GM21717 (cell line): ENCODE measurements around the gene SF3A1.
"Not testable (repeated sequence)": the region's sequence is repeated elsewhere in the genome, so short reads cannot be mapped to it uniquely, and the experiment has no call there.

Experiments used
- ATAC-seq: cut with Tn5 transposase; IDR thresholded peaks from one replicate; pipeline ENCODE4 v1.9.1; 2021; ENCODE audit warnings: mild to moderate bottlenecking, moderate library complexity; ENCODE audit not compliant: unreplicated experiment

Gene SF3A1

GRCh38 chr22:30356449-30357235, at the start of gene SF3A1, which contains the start of gene CCDC157:
TSS of gene SF3A1 (minus strand) at chr22:30356894. CDS start at chr22:30356792, 102 bp downstream.
TSS of gene CCDC157 (plus strand) at chr22:30357007. CDS start at chr22:30366001, 8,994 bp downstream.
- peak; percentile 81 for ATAC-seq

- ATAC-seq, result no peak
Observed at GRCh38 chr22:30406400-30406799, 49.7 kb upstream of the SF3A1 start.

- no peak for ATAC-seq
Observed at GRCh38 chr22:30405731-30406130, 49.0 kb upstream of the SF3A1 start.

- ATAC-seq, result no peak
Observed at GRCh38 chr22:30404307-30404706, 47.6 kb upstream of the SF3A1 start.

GRCh38 chr22:30402766-30403104, 46.0 kb upstream of the SF3A1 start:
- not testable (repeated sequence) for ATAC-seq

GRCh38 chr22:30402028-30402765, 45.5 kb upstream of the SF3A1 start:
- no peak for ATAC-seq

- ATAC-seq, result not testable (repeated sequence)
Observed at GRCh38 chr22:30401024-30401423, 44.3 kb upstream of the SF3A1 start.

- ATAC-seq, result no peak
Observed at GRCh38 chr22:30400159-30400558, 43.5 kb upstream of the SF3A1 start.

GRCh38 chr22:30399718-30400117, 43.0 kb upstream of the SF3A1 start:
- ATAC-seq, result no peak

GRCh38 chr22:30398685-30399680, 42.3 kb upstream of the SF3A1 start:
- ATAC-seq, result no peak

- no peak for ATAC-seq
Observed at GRCh38 chr22:30397656-30398635, 41.3 kb upstream of the SF3A1 start.

- ATAC-seq, result peak; percentile 63
Observed at GRCh38 chr22:30396871-30397655, 40.4 kb upstream of the SF3A1 start, which contains the start of gene SEC14L2. TSS of gene SEC14L2 (plus strand) at chr22:30397018. CDS start at chr22:30397117, 99 bp downstream.

GRCh38 chr22:30393885-30394284, 37.2 kb upstream of the SF3A1 start:
- no peak for ATAC-seq

- no peak for ATAC-seq
Observed at GRCh38 chr22:30393322-30393680, 36.6 kb upstream of the SF3A1 start.

- no peak for ATAC-seq
Observed at GRCh38 chr22:30392661-30393321, 36.1 kb upstream of the SF3A1 start.

- ATAC-seq, result no peak
Observed at GRCh38 chr22:30390974-30391691, 34.4 kb upstream of the SF3A1 start.

GRCh38 chr22:30386960-30387827, 30.5 kb upstream of the SF3A1 start, which contains the start of gene RNF215:
TSS of gene RNF215 (minus strand) at chr22:30387411. CDS start at chr22:30387313, 98 bp downstream.
- peak; percentile 55 for ATAC-seq
